Activated CD4-positive, alpha-beta T cell treated with anti-CD3 and anti-CD28 coated beads for 48 hours (primary cell): ENCODE data around the gene SRPX.

Experiments
- DNase-seq: peaks from one replicate; pipeline ENCODE4 v3.0.0-alpha.2; 2020

Gene SRPX, protein sequence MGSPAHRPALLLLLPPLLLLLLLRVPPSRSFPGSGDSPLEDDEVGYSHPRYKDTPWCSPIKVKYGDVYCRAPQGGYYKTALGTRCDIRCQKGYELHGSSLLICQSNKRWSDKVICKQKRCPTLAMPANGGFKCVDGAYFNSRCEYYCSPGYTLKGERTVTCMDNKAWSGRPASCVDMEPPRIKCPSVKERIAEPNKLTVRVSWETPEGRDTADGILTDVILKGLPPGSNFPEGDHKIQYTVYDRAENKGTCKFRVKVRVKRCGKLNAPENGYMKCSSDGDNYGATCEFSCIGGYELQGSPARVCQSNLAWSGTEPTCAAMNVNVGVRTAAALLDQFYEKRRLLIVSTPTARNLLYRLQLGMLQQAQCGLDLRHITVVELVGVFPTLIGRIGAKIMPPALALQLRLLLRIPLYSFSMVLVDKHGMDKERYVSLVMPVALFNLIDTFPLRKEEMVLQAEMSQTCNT

DNA sequence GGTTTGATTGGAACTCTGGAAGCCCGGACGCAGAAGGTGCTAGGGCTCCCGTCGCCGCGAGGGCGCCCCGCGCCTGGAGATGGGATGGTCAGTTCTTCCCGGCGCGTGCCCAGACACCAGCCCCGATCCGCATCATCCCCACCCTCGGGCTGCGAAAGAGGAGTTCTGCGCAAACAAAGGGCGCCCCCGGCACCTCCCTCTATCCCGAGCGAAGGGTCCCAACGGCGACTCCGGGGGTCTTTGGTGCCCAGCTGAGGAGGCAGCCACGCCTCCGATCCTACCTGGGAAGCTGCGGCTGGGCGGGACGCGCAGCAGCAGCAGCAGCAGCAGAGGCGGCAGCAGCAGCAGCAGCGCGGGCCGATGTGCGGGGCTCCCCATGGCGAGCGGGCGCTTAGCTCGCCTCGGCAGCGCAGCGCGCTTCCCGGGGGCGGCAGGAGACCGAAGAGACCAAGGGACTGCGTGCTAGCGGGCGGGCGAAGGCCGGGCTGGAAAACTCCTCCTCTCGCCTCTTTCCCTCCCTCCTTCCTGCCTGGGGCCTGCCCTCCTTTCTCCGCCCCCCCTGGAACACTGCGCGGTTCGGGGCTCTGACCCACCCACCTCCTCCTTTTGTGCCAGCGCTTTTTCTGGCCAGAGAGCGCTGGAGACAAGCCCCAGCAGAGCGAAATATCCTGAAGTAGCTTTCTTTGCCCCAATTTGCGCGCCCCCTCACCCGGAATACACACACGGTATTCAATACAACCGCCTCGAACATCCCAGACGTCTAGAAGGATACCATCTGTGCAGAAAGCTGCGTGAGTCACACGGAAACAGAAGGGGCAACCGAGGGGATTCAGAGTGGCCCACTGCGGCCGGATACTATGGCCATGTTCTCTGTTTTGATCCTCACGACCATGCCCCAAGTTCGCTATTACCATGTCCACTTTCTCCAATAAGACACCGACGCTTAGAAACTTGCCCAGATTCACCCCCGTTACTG is at the start of gene SRPX:
Gene SRPX, minus strand, starts transcription at position 457 of the 976 bp plus-strand sequence. Its CDS starts 79 bp downstream, at position 378.
- DNase-seq = no peak

DNA sequence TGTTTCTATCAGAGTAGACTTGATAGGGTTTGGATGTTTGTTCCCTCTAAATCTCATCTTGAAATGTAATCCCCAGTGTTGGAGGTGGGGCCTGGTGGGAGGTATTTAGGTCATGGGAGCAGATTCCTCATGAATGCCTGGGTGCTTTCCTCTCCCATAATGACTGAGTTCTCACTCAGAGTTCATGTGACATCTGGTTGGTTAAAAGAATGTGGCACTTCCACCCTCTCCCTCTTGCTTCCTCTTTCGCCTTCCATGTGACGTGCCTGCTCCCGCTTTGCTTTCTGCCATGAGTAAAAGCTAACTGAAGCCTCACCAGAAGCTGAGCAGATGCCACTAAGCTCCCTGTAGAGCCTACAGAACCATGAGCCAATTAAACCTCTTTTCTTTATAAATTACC is 47.3 kb upstream of the SRPX start:
- DNase-seq = no peak

DNA sequence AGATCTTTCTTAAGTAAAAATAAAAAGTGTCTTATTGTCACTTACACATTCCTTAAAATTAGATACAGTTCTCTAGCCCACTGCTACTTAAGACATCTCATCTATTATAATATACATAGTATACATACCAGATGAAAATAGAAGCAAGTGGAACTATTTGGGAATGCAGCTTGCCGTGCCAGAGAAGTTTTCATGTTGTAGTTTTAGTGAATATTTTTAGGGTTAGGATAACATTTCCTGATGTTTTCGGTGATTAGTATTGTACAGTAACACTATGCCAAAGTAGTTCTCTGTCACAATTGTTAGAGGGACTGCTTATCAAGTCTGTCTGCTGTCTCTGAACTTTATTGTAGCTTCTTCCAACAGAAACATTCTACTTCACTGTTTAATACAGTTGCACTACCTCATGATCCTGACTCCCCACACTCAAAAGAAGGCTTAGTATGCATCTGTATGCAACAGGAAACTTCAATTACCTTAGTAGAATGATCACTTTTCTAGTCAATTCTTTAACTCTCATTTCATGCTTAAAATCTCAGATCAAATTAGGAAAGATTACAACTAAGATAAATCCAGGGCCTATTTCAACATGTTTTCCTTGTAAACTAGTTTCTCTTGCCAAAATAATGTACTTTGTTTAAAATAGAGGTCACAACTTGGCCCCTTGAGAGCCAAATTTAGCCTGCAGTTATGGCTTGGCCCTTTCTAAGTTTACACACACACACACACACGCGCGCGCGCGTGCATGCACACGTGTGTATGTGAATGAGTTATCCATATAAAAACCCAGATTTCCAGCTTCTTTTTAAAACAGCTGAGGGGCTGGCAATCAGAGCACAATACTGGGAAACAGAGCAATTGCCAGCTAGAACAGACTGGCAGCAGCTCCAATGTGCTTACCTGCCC is 42.3 kb upstream of the SRPX start:
- DNase-seq = no peak

DNA sequence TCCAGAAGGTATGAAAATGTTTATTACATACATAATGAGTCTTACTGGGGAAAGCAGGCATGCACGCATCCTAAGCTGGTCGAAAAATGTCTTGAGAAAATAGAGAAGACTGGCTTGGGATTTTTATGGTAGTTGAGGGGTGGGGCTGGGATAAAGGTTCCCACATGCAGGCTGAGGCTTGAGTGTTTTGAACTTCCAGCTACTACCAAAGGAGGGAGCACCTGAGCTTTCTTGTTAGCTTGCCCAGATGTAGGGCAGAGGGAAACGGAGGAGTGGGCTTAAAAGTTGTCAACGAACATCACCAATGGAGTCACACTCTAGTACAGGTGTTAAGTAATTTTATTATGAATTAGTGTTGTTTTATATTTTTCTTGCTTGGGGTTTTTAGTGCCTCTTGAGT is 39.6 kb upstream of the SRPX start:
- DNase-seq = no peak

DNA sequence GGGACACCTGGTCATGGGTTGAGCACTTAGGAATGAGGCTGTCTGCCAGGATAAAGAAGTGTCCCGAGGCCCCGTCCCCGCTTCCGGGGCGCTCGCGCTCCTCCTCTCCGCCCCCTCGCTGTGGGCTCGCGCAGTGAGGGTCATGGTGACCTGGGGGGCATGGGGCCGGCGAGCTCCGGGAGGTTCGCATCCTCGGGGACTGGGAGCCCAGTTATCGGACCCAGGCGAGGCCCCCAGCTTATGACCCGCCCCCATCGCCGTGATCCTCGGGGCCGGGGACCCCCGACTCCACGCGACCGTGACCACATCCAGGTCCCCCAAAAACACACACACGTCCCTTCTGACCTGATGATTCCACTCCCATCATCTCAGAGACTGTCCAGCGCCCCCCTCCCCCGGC is 35.3 kb upstream of the SRPX start:
- DNase-seq = no peak

DNA sequence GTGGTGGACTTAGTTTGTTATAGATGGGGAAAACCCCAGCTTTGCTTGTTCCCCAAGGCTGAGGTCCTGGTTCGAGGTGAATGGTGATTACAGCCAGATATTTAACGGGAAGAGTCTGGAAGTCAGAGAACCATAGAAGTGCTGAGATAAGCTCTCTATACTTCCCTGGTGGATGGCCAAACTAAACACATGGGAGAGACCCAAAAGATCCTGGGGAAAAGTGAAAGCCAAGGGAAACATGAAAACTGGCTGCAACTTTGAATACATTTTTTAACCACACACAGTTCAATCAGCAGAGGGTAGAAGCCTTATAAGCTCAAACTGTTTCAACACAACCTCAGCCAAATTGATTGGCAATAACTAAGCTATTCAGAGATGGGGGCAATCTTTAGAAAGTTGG is 29.3 kb upstream of the SRPX start:
- DNase-seq = no peak

DNA sequence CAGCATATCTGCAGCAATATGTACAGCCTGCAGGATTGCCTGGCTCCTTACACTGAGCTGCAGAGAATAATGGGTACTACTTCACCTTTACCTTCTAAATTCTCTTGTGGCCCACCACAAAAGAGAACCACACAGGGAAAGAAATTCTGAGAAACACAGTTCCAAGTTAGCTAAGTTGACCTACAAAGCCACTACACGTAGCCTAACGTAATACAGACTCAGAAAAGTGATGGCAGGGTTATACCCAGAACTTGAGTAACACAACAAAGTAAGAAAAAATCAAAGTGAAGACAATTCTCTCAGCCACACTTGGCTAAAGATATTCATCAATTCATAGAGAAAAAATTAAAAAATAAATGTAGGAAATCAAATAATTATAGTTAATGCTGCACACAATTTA is 26.4 kb upstream of the SRPX start:
- no peak for DNase-seq

DNA sequence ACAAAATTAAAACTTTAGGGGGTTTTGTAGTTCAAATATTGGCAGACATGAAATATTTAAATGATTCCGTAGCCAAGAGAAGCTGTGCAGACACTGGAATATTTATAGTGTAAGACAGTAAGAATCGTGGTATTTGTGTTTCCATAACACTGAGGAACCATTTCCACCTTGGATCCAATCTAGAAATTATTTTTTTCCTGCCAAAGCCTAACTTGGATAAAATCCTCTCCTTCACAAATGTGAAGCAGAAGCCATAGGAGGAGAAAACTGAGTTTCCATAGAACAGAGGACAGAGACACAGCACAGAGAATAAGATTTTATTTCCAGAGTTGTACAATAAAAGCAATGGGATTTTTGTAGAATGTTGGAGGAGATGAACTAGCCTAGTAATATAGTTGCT is 19.9 kb upstream of the SRPX start:
- no peak for DNase-seq

DNA sequence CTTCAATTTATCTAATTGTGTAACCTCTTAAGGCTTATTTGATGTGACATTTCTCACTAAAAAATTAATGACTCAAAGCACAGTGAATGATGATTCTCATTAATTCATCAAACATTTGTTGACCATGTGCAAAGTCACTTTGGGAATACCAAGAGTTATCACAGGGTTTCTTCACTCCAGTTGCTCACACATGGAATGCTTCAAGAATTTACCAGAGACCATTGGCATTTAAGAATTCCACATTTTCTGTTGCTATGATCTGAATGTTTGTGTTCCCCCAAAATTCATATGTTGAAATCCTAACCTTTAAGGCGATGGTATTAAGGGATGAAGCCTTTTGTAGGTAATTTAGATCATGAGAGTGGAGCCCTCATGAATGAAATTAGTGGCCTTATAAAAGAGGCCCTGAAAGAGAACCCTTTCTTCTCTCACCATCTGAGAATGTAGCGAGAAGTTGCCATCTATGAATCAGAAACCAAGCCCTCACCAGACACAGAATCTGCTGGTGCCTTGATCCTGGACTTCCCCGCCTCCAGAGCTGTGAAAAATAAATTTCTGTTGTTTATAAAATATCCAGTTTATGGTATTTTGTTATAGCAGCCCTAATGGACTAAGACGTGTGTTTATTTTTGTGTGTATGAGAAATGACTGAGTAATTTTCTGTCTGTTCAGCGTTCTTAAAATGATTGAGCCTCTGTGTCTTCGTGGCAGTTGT is 16.4 kb upstream of the SRPX start:
- no peak for DNase-seq

DNA sequence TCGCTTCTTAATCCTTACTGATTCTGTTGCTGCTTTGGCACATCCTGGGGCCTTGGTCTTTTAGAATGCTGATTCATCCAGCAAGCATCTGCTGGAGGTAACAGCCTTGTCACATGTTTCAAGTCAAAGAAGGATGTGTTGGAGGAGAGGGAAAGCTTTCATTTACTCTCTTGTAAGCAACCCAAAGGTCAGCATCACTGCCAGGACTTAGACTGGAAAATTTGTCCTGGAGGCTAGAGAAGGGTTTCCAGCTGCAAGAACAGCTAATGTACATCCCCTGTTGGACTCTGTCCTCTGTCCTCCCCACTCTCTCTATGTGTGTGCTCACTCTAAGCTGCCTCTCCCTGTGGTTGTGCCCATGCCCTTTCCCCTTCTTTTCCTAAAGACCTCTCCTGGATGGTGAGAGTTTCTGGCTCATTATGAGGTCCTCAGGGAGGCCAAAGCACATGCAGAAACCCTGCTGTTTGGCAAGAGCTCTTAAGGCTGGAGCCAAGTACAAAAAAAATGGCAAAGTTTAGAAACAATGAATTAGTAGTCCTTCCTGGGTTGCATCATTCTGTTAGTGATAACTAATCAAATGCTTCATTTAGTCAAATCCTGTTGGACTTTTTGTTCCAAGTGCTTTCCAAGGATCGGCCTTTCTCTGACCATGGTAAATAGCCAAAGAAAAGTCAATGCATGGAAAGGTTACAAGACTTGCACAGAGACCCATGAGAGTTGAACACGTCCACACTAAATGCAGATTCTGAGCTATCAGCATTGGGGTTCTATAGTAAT is 13.4 kb upstream of the SRPX start:
- no peak for DNase-seq

DNA sequence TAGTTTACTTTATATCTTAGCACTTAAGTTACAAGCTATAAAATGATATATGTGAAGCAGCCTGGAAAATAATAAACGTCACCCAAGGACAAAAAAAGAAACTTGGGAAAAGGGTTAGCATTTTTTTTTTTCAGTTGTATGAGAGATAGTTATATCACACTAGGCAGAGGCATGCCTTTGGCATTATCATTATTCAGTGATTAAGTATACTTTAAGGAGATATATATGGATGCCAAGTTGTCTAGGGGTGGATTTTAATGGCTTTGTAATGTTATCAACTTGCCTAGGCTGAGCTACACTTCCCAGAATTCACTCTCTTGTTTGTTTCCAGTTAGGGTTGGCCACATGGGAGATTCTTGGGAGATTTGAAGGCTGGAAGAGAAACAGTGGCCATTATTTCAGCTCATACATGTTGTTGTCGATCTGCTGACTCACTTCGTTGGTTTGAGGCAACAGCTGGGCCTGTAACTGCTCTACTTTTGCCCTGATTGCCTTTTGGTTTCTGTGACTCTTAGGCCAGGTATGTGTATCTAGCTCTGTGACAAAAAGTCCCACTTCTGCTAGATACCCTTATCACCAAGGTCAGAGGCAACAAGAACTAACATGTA is 11.5 kb upstream of the SRPX start:
- no peak for DNase-seq

DNA sequence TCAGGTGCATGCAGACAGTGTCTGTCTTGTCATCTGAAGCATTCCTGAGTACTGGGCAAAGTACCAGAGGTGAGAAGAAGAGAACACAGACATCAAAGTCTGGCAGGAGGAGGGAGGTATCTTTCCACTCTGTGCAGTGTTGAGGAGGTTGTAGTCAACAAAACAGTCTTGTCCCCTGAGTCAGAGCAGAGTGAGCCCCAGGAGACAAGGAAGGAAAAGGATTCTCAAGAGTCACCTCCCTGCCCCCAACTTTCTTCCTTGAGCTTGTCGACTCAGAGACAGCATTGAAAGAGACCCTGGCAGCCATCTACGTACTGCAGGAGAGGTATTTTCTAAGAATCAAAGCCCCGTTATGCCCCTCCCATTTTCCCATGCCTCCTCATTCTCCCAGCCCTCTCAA is 4.4 kb upstream of the SRPX start:
- no peak for DNase-seq

DNA sequence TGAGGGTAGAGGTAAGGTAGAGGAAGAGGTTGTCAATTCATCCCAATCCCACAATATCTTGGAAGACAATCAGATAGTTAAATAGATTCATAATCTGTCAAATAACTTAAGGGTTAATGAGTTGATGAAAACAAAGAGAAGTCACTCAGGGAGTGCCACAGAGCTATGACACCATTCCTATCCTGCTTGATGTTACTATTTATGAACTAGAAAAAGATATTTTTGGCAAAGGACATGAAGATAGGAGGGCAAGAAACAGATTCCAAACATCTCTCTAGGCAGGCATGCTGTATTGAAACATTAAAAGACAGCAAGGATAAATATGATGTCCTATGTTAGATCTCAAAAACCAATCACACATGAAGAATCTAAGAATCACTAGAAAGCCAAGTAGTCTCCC is 3.5 kb upstream of the SRPX start:
- no peak for DNase-seq

DNA sequence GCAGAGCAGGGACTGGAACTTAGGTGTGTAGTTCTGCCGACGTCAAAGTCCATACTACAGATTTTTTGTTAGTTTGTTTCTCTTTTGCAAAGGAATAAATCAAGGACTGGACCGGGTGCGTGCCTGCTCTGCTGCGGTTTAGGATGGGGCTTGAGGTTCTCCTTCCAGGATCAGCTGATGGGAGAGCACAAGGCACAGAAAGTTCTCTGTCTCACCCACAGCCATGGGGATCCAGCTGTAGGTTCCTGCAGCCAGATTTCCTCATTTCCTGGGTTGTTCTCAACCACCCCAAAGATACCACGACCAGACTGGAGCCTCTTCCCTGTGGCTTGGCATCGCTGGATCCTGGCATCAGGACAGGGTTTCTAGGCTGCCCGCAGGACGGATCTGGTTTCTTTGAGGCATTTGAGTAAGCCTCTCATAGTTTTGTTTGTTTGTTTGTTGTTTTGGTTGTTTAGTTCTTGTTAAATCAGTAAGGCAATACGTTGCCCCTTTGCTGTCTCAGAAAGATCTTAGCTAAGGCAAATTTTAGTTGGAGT is 789 bp upstream of the SRPX start:
- DNase-seq = no peak

DNA sequence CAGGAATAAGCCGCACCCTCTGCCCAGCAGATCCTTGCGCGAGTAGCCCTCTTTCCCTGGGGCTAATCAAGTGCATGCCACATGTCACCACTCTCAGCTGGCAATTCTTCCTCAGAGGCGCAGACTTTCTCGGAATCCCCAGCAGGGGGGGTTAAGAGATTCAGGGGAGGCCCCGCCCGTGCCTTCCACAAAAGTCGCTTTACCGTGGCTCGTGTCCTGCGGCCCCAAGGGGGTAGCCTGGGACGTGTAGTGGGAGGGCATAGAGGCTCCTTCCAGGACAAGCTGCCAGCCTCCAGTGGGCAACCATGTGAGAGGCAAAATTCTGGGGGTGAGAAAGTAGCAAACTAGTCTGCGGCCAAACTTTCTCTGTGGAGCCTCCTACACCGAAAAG is 652 bp downstream of the SRPX start:
- peak; percentile 27 for DNase-seq

DNA sequence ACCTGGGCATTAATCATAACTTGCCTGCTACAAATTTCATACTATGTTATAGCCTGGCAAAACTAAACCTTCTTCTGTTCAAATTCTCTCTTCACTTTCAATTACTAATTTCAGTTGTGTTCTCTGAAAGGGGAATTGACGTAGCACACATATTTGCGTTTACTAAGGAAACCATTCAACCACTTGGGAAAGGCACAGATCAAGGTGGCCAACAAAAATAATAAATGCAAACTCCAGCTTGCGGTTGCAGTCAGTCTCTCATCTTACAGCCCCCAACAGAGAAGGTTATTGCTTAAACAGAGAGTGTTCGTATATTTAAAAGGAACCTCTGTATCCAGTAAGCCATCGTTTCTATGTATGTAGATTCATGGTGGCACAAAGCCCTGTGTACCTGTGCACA is 4.0 kb downstream of the SRPX start:
- DNase-seq = no peak

DNA sequence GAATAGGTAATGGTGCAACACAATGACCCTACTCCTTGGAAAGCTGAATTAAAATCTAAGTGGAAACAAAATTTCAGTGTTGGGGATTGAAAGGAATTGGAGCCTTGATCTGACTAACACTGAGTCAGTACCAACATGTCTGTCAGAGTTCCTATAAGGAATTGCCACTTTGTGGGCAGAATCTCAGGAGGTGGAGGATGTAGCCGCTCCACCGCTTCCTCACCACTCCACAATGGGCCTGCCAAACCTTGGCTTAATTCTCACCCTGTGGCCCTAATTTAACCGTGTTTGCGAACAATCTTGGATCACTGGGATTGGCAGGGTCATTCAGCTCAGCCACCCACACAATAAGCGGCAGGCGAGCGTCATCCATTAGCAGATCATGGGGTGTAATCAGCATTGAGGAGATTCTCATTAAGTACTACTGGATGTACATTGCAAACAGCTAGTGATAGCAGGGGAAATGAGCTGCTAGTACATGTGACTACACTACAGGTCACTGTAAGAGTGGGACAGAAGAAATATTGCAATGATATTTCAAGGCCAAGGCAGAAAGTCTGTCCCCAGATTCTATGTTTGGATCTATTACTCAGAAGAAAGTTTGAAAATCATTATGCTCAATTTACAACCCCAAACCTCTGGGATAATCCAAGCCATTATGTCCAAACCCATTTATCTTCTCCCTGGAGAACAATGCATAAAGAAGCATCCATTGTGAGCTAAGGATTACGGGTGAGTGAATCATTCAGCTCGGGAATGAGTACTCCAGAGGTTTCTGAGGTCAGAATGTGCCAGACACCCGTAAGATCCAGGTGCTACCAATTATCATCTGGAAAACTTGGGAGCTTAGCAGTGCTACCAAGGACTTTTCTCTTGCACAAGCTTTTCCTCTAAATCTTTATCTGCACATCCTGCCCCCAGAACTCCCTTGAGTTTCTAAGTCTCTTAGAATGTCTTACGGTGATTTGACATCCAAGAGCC is 5.8 kb downstream of the SRPX start:
- no peak for DNase-seq

DNA sequence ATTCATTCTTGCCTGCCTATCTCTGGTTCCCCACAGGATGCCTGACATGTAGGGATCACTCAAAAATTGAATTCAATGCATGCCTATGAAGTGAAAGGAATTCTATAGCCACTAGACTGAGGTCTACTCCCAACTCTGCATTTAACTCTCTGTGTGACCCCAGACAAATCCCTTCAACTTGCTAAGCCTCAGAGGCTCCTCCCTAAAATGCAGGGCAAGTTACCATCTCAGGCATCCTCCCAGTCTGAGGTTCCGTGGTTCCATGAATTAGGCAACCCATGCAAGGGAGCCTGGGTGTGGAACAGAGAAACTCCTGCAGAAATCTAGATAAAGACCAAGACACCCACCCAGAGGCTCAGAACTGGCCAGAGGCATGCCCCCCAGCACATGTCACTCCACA is 6.6 kb downstream of the SRPX start:
- no peak for DNase-seq
